Neural crest cell (in vitro differentiated cells): Measurements from ENCODE around the gene HDAC3. TPM values are rescaled to one million over a fixed set of nuclear protein-coding genes. Genes with fewer than 3 reads are reported as not detected.

ENCODE experiments used
- DNase-seq: peaks from one replicate; pipeline ENCODE4 v3.0.0; 2021; ENCODE audit warnings: low read depth, mixed read lengths, low spot score
- H3K27ac Mint-ChIP-seq: one replicate; pipeline ENCODE4 v1.8.0; 2021; ENCODE audit warnings: mild to moderate bottlenecking, mixed read lengths; ENCODE audit not compliant: unreplicated experiment
- H3K27me3 Mint-ChIP-seq: 2 replicates; pipeline ENCODE4 v1.8.0; 2021; ENCODE audit warnings: low read depth, mild to moderate bottlenecking, mixed read lengths
- H3K36me3 Mint-ChIP-seq: 2 replicates; pipeline ENCODE4 v1.8.0; 2021; ENCODE audit warnings: low read depth, mild to moderate bottlenecking, mixed read lengths
- H3K4me1 Mint-ChIP-seq: 2 replicates; pipeline ENCODE4 v1.8.0; 2021; ENCODE audit warnings: mixed read lengths
- H3K4me3 Mint-ChIP-seq: one replicate; pipeline ENCODE4 v1.8.0; 2021; ENCODE audit warnings: mild to moderate bottlenecking, mixed read lengths
- H3K9me3 Mint-ChIP-seq: 2 replicates; pipeline ENCODE4 v1.8.0; 2021; ENCODE audit warnings: mixed read lengths
- CTCF ChIP-seq: fragments of 200-600 bp; sonication (generic); conservative IDR thresholded peaks from 2 replicates; pipeline ENCODE4 v1.5.0; 2021; ENCODE audit warnings: antibody characterized with exemption, mild to moderate bottlenecking
- total RNA-seq: library from RNA; stranded (reverse); gene quantifications from 2 replicates; pipeline ENCODE4 v1.2.1, GENCODE V29; 2021

HDAC3 gene
- total RNA-seq, 1 donor from 2014 or later = 114 TPM

GRCh38 chr5:141672841-141673813 is 36.5 kb upstream of the HDAC3 start:
- Mint-ChIP-seq H3K27me3 (no peaks in the 10 kb centered on the region), H3K4me3 (no peak overlapping the region), H3K4me1 (peaks cover 23% of the 10 kb centered on the region), H3K9me3 (no peaks in the 10 kb centered on the region), H3K27ac (peak overlapping the region; percentile 87), H3K36me3 (peaks cover under 1% of the 10 kb centered on the region)
- DNase-seq = peak; percentile 45
- no peak for TF ChIP-seq CTCF

DNA sequence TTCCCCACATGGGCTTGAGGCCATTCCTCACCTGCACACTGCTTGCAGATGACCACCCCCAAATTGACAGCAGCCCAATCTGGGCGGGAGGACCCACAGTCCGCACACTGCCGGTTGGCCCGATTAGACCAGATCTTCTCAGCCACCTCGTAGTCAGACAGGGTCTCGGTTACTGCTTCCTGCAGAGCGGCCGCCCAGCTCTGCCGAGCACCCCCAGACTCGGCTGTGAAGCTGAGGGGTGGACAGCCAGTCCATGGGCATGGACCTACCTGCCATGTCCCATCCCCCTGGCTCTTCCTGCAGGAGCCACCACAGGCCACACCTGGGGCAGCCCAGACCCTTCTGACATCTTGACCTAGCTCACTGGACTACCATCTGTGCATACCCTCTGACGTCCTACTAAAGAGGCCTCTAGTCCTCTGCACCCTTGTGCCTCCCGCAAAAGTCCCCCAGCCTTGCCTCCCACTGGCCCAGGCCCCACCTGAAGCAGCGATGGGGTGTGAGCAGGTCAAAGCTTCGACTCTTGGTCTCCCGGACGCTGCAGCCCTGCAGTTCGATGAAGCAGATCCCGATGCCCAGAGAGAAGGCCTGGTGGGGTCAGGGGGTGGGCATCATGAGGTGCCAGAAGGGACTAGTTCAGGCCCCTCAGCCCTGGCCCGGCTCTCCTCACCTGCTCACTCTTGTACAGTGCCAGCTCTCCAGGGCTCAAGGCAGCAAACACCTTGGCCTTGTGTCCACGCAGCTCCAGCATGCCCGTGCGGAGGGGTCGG is 35.6 kb upstream of the HDAC3 start:
- no peak overlapping the region for H3K4me3 Mint-ChIP-seq
- no peak overlapping the region for H3K27ac Mint-ChIP-seq
- H3K27me3 Mint-ChIP-seq = no peaks in the 10 kb centered on the region
- DNase-seq = no peak
- no peaks in the 10 kb centered on the region for H3K36me3 Mint-ChIP-seq
- H3K9me3 Mint-ChIP-seq = no peaks in the 10 kb centered on the region
- peaks cover 19% of the 10 kb centered on the region for H3K4me1 Mint-ChIP-seq
- TF ChIP-seq CTCF = no peak

- H3K27ac Mint-ChIP-seq = no peak overlapping the region
- H3K9me3 Mint-ChIP-seq = no peaks in the 10 kb centered on the region
- H3K4me1 Mint-ChIP-seq = peaks cover 14% of the 10 kb centered on the region
- H3K27me3 Mint-ChIP-seq = no peaks in the 10 kb centered on the region
- H3K4me3 Mint-ChIP-seq = no peak overlapping the region
- TF ChIP-seq CTCF = no peak
- no peaks in the 10 kb centered on the region for H3K36me3 Mint-ChIP-seq
- DNase-seq = no peak
Measured at GRCh38 chr5:141669520-141669919, 32.9 kb upstream of the HDAC3 start.

- peak overlapping the region; percentile 73 for H3K27ac Mint-ChIP-seq
- no peak overlapping the region for H3K4me3 Mint-ChIP-seq
- peaks cover 13% of the 10 kb centered on the region for H3K4me1 Mint-ChIP-seq
- no peaks in the 10 kb centered on the region for H3K9me3 Mint-ChIP-seq
- no peaks in the 10 kb centered on the region for H3K36me3 Mint-ChIP-seq
- DNase-seq = no peak
- H3K27me3 Mint-ChIP-seq = no peaks in the 10 kb centered on the region
- TF ChIP-seq CTCF = no peak
Measured at GRCh38 chr5:141668601-141669265, 32.1 kb upstream of the HDAC3 start.
